Measurements from ENCODE around the gene TPRKB. TPM values are rescaled to one million over a fixed set of nuclear protein-coding genes. Genes with fewer than 3 reads are reported as not detected.
"Not testable (repeated sequence)": the region's sequence is repeated elsewhere in the genome, so short reads cannot be mapped to it uniquely, and the experiment has no call there.

TPRKB gene
- total RNA-seq, 1 donor from 2014 or later: 19.2 TPM

DNA sequence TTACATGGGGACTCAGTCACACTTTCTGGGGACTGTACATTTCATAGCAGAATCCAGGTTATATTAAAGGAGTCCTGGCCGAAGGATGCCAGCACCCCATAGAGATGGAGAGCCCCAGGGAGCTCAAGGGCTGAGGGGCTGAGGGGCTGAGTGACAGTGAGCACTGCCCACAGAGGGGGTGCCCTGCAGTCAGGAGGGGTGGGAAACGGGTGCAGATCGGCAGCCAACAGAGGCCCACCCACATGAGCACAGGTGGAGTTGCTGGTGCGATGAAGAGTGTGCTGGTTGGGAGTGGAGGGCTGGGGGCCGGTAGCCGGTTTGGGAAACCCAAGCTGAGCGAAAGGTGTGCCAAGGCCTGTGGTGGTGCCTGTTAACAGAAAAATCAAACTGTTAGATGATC lies 32.1 kb downstream of the TPRKB start:
- DNase-seq: no peak
- Histone ChIP-seq H3K9me3 (no peaks in the 10 kb centered on the region), H3K4me1 (peaks cover 20% of the 10 kb centered on the region), H3K36me3 (no peaks in the 10 kb centered on the region), H3K4me3 (no peak overlapping the region), H3K27me3 (no peaks in the 10 kb centered on the region), H3K27ac (no peak overlapping the region)
- intact Hi-C loops (cut with DNase I): no loop called here
- TF ChIP-seq, protein P1, sequence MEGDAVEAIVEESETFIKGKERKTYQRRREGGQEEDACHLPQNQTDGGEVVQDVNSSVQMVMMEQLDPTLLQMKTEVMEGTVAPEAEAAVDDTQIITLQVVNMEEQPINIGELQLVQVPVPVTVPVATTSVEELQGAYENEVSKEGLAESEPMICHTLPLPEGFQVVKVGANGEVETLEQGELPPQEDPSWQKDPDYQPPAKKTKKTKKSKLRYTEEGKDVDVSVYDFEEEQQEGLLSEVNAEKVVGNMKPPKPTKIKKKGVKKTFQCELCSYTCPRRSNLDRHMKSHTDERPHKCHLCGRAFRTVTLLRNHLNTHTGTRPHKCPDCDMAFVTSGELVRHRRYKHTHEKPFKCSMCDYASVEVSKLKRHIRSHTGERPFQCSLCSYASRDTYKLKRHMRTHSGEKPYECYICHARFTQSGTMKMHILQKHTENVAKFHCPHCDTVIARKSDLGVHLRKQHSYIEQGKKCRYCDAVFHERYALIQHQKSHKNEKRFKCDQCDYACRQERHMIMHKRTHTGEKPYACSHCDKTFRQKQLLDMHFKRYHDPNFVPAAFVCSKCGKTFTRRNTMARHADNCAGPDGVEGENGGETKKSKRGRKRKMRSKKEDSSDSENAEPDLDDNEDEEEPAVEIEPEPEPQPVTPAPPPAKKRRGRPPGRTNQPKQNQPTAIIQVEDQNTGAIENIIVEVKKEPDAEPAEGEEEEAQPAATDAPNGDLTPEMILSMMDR (IDR thresholded peaks at IDR 0.05): no peak
- ATAC-seq: no peak

DNA sequence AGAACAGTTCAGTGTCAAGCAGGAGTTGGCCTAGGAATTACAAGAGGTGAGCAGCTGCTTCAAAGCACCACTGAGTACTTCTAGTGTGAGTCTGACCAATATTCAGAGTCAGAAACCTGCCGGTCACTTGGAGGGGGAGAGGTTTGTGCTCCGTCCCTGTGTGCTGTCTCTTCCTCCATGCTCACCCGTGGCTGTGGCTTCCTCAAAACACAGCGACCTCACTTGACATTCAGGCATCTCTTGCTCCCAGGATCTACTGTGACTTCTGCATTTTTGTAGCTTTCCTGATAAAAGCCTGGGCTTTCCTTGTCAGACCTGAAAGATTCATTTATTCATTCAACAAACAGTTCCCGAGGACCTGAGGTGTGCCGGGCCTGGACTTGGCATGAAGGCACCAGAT lies 32.9 kb downstream of the TPRKB start:
- peak; percentile 9 for ATAC-seq
- Histone ChIP-seq H3K27ac (no peak overlapping the region), H3K4me3 (no peak overlapping the region), H3K36me3 (no peaks in the 10 kb centered on the region), H3K27me3 (no peaks in the 10 kb centered on the region), H3K4me1 (peaks cover 23% of the 10 kb centered on the region), H3K9me3 (no peaks in the 10 kb centered on the region)
- TF ChIP-seq, protein P1 (IDR thresholded peaks at IDR 0.05): no peak
- intact Hi-C loops (cut with DNase I): no loop called here
- DNase-seq: no peak

DNA sequence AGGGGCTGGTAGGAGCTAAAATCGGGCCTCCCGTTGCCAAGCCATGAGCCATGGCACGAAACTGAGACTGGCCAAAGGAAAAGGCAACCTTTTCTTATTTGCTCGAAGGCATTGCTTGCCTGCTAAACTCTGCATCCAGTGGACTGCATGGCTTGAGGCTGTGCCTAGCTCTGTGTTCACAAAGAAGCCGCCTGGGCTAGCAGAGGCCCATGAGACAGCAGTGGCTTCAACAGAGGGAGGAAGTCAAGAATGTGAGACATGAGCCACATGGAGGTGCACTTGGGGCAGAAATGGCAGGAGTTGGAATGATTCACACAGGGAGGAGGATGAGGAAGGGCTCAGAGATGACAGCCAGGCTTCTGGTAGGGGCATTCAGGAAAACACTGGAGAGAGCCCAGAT lies 33.5 kb downstream of the TPRKB start:
- peaks cover 23% of the 10 kb centered on the region for H3K4me1 ChIP-seq
- no peaks in the 10 kb centered on the region for H3K9me3 ChIP-seq
- H3K4me3 ChIP-seq: no peak overlapping the region
- intact Hi-C loops (cut with DNase I): no loop called here
- DNase-seq: no peak
- TF ChIP-seq, protein P1 (IDR thresholded peaks at IDR 0.05): no peak
- H3K27ac ChIP-seq: no peak overlapping the region
- H3K27me3 ChIP-seq: no peaks in the 10 kb centered on the region
- H3K36me3 ChIP-seq: no peaks in the 10 kb centered on the region
- no peak for ATAC-seq

DNA sequence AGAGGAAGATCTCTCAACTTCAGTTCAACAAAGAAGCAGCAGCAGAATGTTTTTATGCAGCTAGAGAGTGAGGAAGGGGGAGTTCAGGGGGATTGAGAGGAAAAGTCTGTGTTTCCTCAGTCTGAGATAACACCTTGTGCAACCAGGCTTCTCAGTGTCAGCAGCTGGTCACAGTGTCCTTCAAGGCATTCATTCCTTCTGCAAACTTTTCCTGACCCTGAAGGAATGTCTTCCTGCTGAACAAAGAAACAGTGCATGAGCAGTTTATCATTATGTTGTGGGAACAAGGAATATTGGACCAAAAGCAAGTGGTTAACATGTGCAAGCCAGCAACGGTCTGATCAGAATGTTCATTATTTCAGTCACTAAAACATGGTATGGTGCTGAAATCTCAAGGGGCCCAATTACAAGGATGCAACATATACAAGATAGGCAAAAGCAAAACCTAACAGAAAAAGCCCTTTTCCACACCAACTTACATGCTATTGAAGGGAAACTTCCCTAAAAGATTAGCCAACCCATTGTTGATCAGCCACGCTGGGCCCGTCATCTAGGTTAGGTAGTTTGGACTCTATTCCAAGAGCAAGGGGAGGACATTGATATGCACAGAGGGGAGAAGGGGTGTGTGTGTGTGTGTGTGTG lies 34.2 kb downstream of the TPRKB start:
- intact Hi-C loops (cut with DNase I); H3K36me3 ChIP-seq; H3K27ac ChIP-seq; DNase-seq; H3K4me3 ChIP-seq; H3K27me3 ChIP-seq; H3K9me3 ChIP-seq: not testable (repeated sequence)
- H3K4me1 ChIP-seq: peaks cover 23% of the 10 kb centered on the region
- peak; percentile 25 for ATAC-seq

DNA sequence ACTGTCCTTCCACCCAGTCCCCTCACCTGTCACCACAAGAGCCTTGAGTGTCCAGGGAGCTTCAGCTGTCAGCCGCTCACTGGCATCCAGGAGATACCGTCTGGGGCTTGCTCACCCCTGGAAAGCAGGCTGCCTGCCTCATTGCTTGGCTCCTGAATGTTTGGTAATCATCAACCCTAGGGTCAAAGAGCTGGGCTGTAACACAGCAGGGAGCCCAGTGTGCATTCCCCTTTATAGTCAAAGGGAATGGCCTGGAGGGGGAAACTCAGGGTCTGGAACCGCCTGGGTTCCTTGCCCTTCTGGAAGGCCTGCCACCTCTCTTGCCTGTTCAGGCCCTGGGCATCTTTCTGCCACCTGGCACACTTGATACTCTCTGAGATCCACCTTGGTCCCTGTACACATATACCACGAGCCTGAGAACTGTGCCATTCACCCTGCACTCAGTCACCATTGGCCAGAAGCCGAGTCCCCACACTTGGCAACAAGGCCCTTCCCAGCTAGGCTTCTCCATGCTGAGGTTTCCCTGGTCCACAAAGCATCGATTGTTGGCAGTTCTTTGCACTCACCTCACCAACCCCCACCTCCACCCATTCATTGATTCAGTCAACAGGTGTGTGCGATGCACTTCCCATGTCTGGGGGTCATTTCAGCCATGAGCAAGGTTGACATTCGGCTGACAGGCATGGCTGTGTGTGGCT lies 35.0 kb downstream of the TPRKB start:
- TF ChIP-seq, protein P1 (IDR thresholded peaks at IDR 0.05): no peak
- intact Hi-C loops (cut with DNase I): no loop called here
- Histone ChIP-seq H3K27me3 (no peaks in the 10 kb centered on the region), H3K36me3 (no peaks in the 10 kb centered on the region), H3K9me3 (no peaks in the 10 kb centered on the region), H3K27ac (peak overlapping the region; percentile 17), H3K4me3 (no peak overlapping the region), H3K4me1 (peaks cover 23% of the 10 kb centered on the region)
- DNase-seq (no peak), ATAC-seq (no peak)

DNA sequence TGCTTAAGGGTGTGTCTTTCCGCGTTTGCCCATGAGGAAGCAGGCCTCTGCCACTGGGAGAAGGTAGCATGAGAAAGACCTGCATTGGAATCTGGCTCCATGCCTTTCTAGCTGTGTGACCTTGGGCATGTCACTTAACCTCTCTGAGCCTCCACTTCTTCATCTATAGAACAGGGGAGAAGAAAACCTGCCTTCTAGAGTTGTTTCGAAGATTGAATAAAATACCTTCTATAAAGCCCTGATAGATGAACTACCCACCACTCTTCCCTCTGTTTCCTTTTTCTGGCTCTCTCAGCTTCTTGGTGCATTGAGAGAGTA lies 35.7 kb downstream of the TPRKB start:
- intact Hi-C loops (cut with DNase I); H3K4me3 ChIP-seq: not testable (repeated sequence)
- peaks cover 23% of the 10 kb centered on the region for H3K4me1 ChIP-seq

More for the DNA sequence above, 35.7 kb downstream of the TPRKB start:
- not testable (repeated sequence) for H3K27ac ChIP-seq, DNase-seq, H3K36me3 ChIP-seq, ATAC-seq, H3K9me3 ChIP-seq, H3K27me3 ChIP-seq

Measured in upper lobe of right lung (tissue), 1 donor.